Endothelial cell of umbilical vein (primary cell): Measurements from ENCODE around the gene SYNE1. TPM values are rescaled to one million over a fixed set of nuclear protein-coding genes. Genes with fewer than 3 reads are reported as not detected.

Experiments used
- BruUV-seq: library from RNA; stranded (reverse); fragments of 400-500 nt; replicated peaks from 2 replicates; lab custom pipeline; 2021; lab: Mats Ljungman, UMichigan
- CTCF ChIA-PET: fragments of 300-600, 350-600 bp; sonication (Branson Sonifier 250); formaldehyde crosslinking; loops from one replicate; lab custom pipeline; 2021; ENCODE audit warnings: antibody characterized with exemption, inconsistent platforms; lab: Charles Lee
- POLR2A ChIA-PET: fragments of 300-600, 350-600 bp; sonication (Branson Sonifier 250); formaldehyde crosslinking; loops from one replicate; lab custom pipeline; 2021; ENCODE audit warnings: antibody characterized with exemption, inconsistent platforms; lab: Charles Lee
- DNase-seq: peaks from one replicate; pipeline ENCODE4 v3.0.0-alpha.2; 2011; ENCODE audit warnings: low read depth, low spot score
- FAIRE-seq: peaks from 2 replicates; lab custom pipeline; 2011; peaks lifted over from hg19 to GRCh38; lab: Jason Lieb, UNC
- H2AFZ ChIP-seq: 2 replicates; pipeline ENCODE4 v1.6.0; 2012; ENCODE audit warnings: low read depth, low read length, control low read depth, inconsistent platforms
- H3K27ac ChIP-seq: 2 replicates; pipeline ENCODE4 v1.5.1; 2011; ENCODE audit warnings: low read depth, mild to moderate bottlenecking, control low read depth, low read length, moderate library complexity; ENCODE audit not compliant: insufficient read depth
- H3K27me3 ChIP-seq, 2 experiments: 2 replicates each; pipeline versions ENCODE4 v1.6.0 to v1.6.1; 2011; ENCODE audit warnings: low read length in 2 of 2, mixed read lengths in 1 of 2; ENCODE audit not compliant: control insufficient read depth in 2 of 2, insufficient read depth in 2 of 2
- H3K36me3 ChIP-seq, 2 experiments: 2 replicates in 1 of 2; 3 replicates in 1 of 2; pipeline ENCODE4 v1.5.1; 2011; ENCODE audit warnings: low read length in 2 of 2, mild to moderate bottlenecking in 1 of 2, moderate library complexity in 1 of 2; ENCODE audit not compliant: control insufficient read depth in 2 of 2, insufficient read depth in 2 of 2; ENCODE audit errors: extremely low read depth in 1 of 2
- H3K4me1 ChIP-seq: 3 replicates; pipeline ENCODE4 v1.5.1; 2011; ENCODE audit warnings: mild to moderate bottlenecking, low read length; ENCODE audit not compliant: control insufficient read depth, insufficient read depth; ENCODE audit errors: extremely low read depth
- H3K4me2 ChIP-seq: 2 replicates; pipeline ENCODE4 v1.6.1; 2011; ENCODE audit warnings: low read length, control low read depth, mixed read lengths; ENCODE audit not compliant: insufficient read depth
- H3K4me3 ChIP-seq, 3 experiments: fragments of 200-600 bp in 1 of 3; sonication (generic), shearing (Covaris generic) in 1 of 3; replicated peaks in 1 of 3; 2 replicates each; pipeline ENCODE4 v1.5.1; 2011 to 2016; ENCODE audit warnings: control low read depth in 3 of 3, low read length in 3 of 3, mild to moderate bottlenecking in 2 of 3, inconsistent platforms in 1 of 3, low read depth in 1 of 3, moderate library complexity in 1 of 3; ENCODE audit not compliant: insufficient read depth in 1 of 3
- H3K79me2 ChIP-seq: 2 replicates; pipeline ENCODE4 v1.6.0; 2012; ENCODE audit warnings: low read length, inconsistent platforms; ENCODE audit not compliant: control insufficient read depth, insufficient read depth
- H3K9ac ChIP-seq: replicated peaks from 2 replicates; pipeline ENCODE3; 2011; ENCODE audit warnings: low read length, control low read depth; ENCODE audit not compliant: insufficient read depth; ENCODE audit errors: extremely low read depth
- H3K9me1 ChIP-seq: replicated peaks from 3 replicates; pipeline ENCODE4 v1.6.0; 2011; ENCODE audit warnings: mild to moderate bottlenecking, low read length; ENCODE audit not compliant: control insufficient read depth, insufficient read depth; ENCODE audit errors: extremely low read depth
- H3K9me3 ChIP-seq: replicated peaks from 2 replicates; pipeline ENCODE4 v1.5.1; 2012; ENCODE audit warnings: low read length, inconsistent platforms; ENCODE audit not compliant: control insufficient read depth, insufficient read depth
- H4K20me1 ChIP-seq: replicated peaks from 2 replicates; pipeline ENCODE3; 2011; ENCODE audit warnings: mild to moderate bottlenecking, low read length; ENCODE audit not compliant: control insufficient read depth, insufficient read depth; ENCODE audit errors: extremely low read depth
- CTCF ChIP-seq, 2 donors: IDR thresholded peaks; 1 replicate in 1 of 2; 2 replicates in 1 of 2; pipeline ENCODE4 v1.5.1; 2011; ENCODE audit warnings: low read length in 2 of 2, mild to moderate bottlenecking in 2 of 2, moderate library complexity in 2 of 2, control low read depth in 1 of 2, inconsistent platforms in 1 of 2, low read depth in 1 of 2; ENCODE audit not compliant: insufficient read depth in 1 of 2; ENCODE audit errors: extremely low read depth in 1 of 2
- EZH2 ChIP-seq: IDR thresholded peaks from 2 replicates; pipeline ENCODE4 v1.6.1; 2012; ENCODE audit warnings: borderline replicate concordance, low read depth, mild to moderate bottlenecking, moderate library complexity, low read length, inconsistent platforms; ENCODE audit not compliant: severe bottlenecking
- FOS ChIP-seq: IDR thresholded peaks from 2 replicates; pipeline ENCODE4 v1.6.1; 2011; ENCODE audit warnings: mild to moderate bottlenecking, low read length, moderate library complexity, borderline replicate concordance; ENCODE audit not compliant: insufficient read depth
- GATA2 ChIP-seq: IDR thresholded peaks from 2 replicates; pipeline ENCODE4 v1.7.0; 2011; ENCODE audit warnings: low read depth, mild to moderate bottlenecking, moderate library complexity, mixed read lengths, low read length; ENCODE audit not compliant: insufficient read length, insufficient read depth
- JUN ChIP-seq: IDR thresholded peaks from 2 replicates; pipeline ENCODE4 v1.6.1; 2011; ENCODE audit warnings: borderline replicate concordance, low read depth; ENCODE audit not compliant: insufficient read length, insufficient read depth
- MYC ChIP-seq: IDR thresholded peaks from one replicate; pipeline ENCODE4 v1.6.1; 2011; ENCODE audit warnings: mild to moderate bottlenecking, low read depth, low read length
- POLR2A ChIP-seq: IDR thresholded peaks from 2 replicates; pipeline ENCODE4 v1.6.1; 2012; ENCODE audit warnings: low read depth, mild to moderate bottlenecking, control low read depth, low read length
- POLR2AphosphoS5 ChIP-seq: IDR thresholded peaks from 2 replicates; pipeline ENCODE4 v1.6.1; 2012; ENCODE audit warnings: low read depth, mild to moderate bottlenecking, control low read depth, low read length, moderate library complexity; ENCODE audit not compliant: insufficient read depth
- dilution Hi-C: fragments of 300-500 bp; cut with MboI; formaldehyde crosslinking; loops from one replicate; pipeline ENCODE4 v1.15.0; 2019; ENCODE audit warnings: low sequenced_read_pairs; ENCODE audit not compliant: extremely low pct_ligation_motif_present
- intact Hi-C: fragments of 100-400 bp; cut with micrococcal nuclease; formaldehyde crosslinking; loops from one replicate; pipeline ENCODE4 v1.10.0; 2022
- polyA plus RNA-seq, 4 experiments: library from polyadenylated mRNA; depleted of rRNA in 3 of 4; stranded (reverse) in 3 of 4; unstranded in 1 of 4; fragments of >200 nt; gene quantifications; 2 replicates each; pipeline versions ENCODE4 v1.2.1 to v1.2.3, GENCODE V29; 2011 to 2012; ENCODE audit warnings: missing spikeins in 1 of 4
- total RNA-seq: library from RNA; stranded (reverse); gene quantifications from 2 replicates; pipeline ENCODE4 v1.2.3, GENCODE V29; 2021
- TF ChIP-seq, protein P1 (sequence below): IDR thresholded peaks from 2 replicates; pipeline ENCODE4 v1.6.1; 2011; ENCODE audit not compliant: insufficient read depth, insufficient read length

Gene SYNE1
- total and polyA plus RNA-seq, 2 donors (not counting 3 experiments of a cell fraction or from before 2014, with no cell fraction given), result 26.5 to 52.3 TPM

- intact Hi-C loops (no loop called here), dilution Hi-C loops (no loop called here)
- BruUV-seq, result no TSS peak
- POLR2A ChIA-PET, result no interaction called here
- no peaks in the 10 kb centered on the region for H4K20me1 ChIP-seq
- no peaks in the 10 kb centered on the region for H3K27me3 ChIP-seq
- no peak overlapping the region for H3K27ac ChIP-seq
- no peaks in the 10 kb centered on the region for H3K9me1 ChIP-seq
- H3K9me3 ChIP-seq, result no peaks in the 10 kb centered on the region
- no peaks in the 10 kb centered on the region for H3K79me2 ChIP-seq
- no peak overlapping the region for H3K4me2 ChIP-seq
- H2AFZ ChIP-seq, result no peak overlapping the region
- H3K4me3 ChIP-seq, result no peak overlapping the region
- no peak for FAIRE-seq
- peaks cover 0 to 2% of the 10 kb centered on the region in 2 experiments for H3K36me3 ChIP-seq
- TF ChIP-seq EZH2 (no peak), CTCF (IDR thresholded peaks at IDR 0.05; ENCODE audit: extremely low read depth in 1 of 2, insufficient read depth in 1 of 2, low read depth in 1 of 2, low read length in 2 of 2) (no peak), GATA2 (no peak), POLR2AphosphoS5 (no peak), POLR2A (no peak), FOS (no peak), MYC (no peak), JUN (no peak)
- TF ChIP-seq, protein P1, sequence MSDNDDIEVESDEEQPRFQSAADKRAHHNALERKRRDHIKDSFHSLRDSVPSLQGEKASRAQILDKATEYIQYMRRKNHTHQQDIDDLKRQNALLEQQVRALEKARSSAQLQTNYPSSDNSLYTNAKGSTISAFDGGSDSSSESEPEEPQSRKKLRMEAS, result no peak
- H3K4me1 ChIP-seq, result no peaks in the 10 kb centered on the region
- CTCF ChIA-PET, result interaction anchor here (2.0 kb wide), 1 partner anchor 21 kb away, joined by 7 read pairs; no protein-coding TSS in a partner anchor
- H3K9ac ChIP-seq, result no peak overlapping the region
- DNase-seq, result no peak
Measured at GRCh38 chr6:152360034-152360433, 277.1 kb downstream of the SYNE1 start.
